ENCODE measurements around the gene RASEF. TPM values are rescaled to one million over a fixed set of nuclear protein-coding genes. Genes with fewer than 3 reads are reported as not detected.

The RASEF gene
- total RNA-seq, 3 donors from 2014 or later (not counting 1 experiment from before 2014, with no cell fraction given): not detected

- H3K36me3 Mint-ChIP-seq: no peaks in the 10 kb centered on the region
- H3K36me3 ChIP-seq (ENCODE audit: control insufficient read depth, insufficient read depth, low read length): no peaks in the 10 kb centered on the region
- DNase-seq: no peak
- WGBS (ENCODE audit: insufficient coverage): 81% methylated on average over 6 of the region's 7 CpGs
- no peak for TF ChIP-seq CTCF (IDR thresholded peaks at IDR 0.05)
- H3K4me3 ChIP-seq (ENCODE audit: low read length): no peak overlapping the region
- H3K4me1 Mint-ChIP-seq: no peaks in the 10 kb centered on the region
- no peak overlapping the region for H3K27ac ChIP-seq (ENCODE audit: low read length)
- peaks cover 0 to 4% of the 10 kb centered on the region in 2 donors for H3K9me3 Mint-ChIP-seq
- intact Hi-C loops (cut with micrococcal nuclease): no loop called here
- ATAC-seq: no peak
- no peaks in the 10 kb centered on the region for H3K27me3 Mint-ChIP-seq (ENCODE audit: low read depth in 2 of 2)
- H3K27ac Mint-ChIP-seq: no peak overlapping the region
- no peaks in the 10 kb centered on the region for H3K4me1 ChIP-seq (ENCODE audit: control insufficient read depth, insufficient read depth, low read length)
- no peaks in the 10 kb centered on the region for H3K27me3 ChIP-seq (ENCODE audit: control insufficient read depth, insufficient read depth, low read length)
- H3K4me3 Mint-ChIP-seq: no peak overlapping the region
- H3K9me3 ChIP-seq (ENCODE audit: control insufficient read depth, insufficient read depth, low read length): no peaks in the 10 kb centered on the region
These were observed 38.3 kb downstream of the RASEF start for GRCh38 chr9:83024506-83025125.

DNA sequence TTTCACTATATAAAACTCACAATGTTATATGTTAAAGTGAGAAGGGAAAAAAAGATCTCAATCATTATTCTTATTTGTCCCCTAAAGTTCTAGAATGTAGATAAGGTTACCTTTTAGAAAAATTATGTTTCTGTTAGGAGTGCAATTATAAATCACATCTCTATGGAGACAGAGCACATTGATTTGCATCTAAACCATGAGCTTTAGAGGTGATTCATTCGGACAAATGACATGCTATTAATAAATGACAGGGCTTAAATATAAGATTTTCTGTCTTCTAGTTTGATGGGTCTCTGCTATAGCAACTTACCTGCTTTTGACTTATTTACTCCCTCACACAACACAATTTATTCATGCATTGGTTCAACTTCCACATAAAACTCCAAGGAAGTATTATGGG is 39.8 kb downstream of the RASEF start:
- H3K4me3 ChIP-seq (ENCODE audit: low read length): no peak overlapping the region
- H3K27ac ChIP-seq (ENCODE audit: low read length): no peak overlapping the region
- no peak overlapping the region for H3K4me3 Mint-ChIP-seq
- peaks cover 0 to 6% of the 10 kb centered on the region in 2 donors for H3K9me3 Mint-ChIP-seq
- no peaks in the 10 kb centered on the region for H3K27me3 Mint-ChIP-seq (ENCODE audit: low read depth in 2 of 2)
- no peaks in the 10 kb centered on the region for H3K4me1 ChIP-seq (ENCODE audit: control insufficient read depth, insufficient read depth, low read length)
- intact Hi-C loops (cut with micrococcal nuclease): no loop called here
- ATAC-seq (no peak), DNase-seq (no peak)
- H3K9me3 ChIP-seq (ENCODE audit: control insufficient read depth, insufficient read depth, low read length): no peaks in the 10 kb centered on the region
- H3K4me1 Mint-ChIP-seq: no peaks in the 10 kb centered on the region
- 78% methylated on average over 1 of the region's 1 CpG for WGBS (ENCODE audit: insufficient coverage)
- no peaks in the 10 kb centered on the region for H3K27me3 ChIP-seq (ENCODE audit: control insufficient read depth, insufficient read depth, low read length)
- no peaks in the 10 kb centered on the region for H3K36me3 ChIP-seq (ENCODE audit: control insufficient read depth, insufficient read depth, low read length)
- no peaks in the 10 kb centered on the region for H3K36me3 Mint-ChIP-seq
- TF ChIP-seq CTCF (IDR thresholded peaks at IDR 0.05): no peak
- H3K27ac Mint-ChIP-seq: no peak overlapping the region

DNA sequence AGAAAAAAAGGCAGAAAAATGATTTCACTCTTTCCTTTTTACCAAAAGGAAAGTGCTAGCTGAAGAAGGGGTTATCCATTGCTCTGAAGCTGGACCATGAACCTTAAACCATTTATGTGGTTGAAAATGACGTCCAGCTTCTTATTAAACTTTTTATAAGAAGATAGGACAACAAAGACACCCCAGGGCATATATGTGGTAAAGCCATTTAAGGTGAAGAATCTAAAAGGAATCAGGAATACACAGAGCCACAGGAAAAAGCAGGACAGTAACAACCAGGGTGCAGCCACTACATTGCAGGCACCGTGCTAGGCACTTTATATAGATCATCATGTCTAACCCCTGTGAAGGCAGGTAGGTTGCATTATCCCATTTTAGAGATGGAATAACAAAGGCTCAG is 42.1 kb downstream of the RASEF start:
- Histone ChIP-seq H3K9me3 (ENCODE audit: control insufficient read depth, insufficient read depth, low read length) (peaks cover 2% of the 10 kb centered on the region), H3K36me3 (ENCODE audit: control insufficient read depth, insufficient read depth, low read length) (no peaks in the 10 kb centered on the region), H3K4me3 (ENCODE audit: low read length) (no peak overlapping the region), H3K27me3 (ENCODE audit: control insufficient read depth, insufficient read depth, low read length) (no peaks in the 10 kb centered on the region), H3K4me1 (ENCODE audit: control insufficient read depth, insufficient read depth, low read length) (no peaks in the 10 kb centered on the region), H3K27ac (ENCODE audit: low read length) (no peak overlapping the region)
- H3K4me3 Mint-ChIP-seq: no peak overlapping the region
- intact Hi-C loops (cut with micrococcal nuclease): no loop called here
- H3K4me1 Mint-ChIP-seq: no peaks in the 10 kb centered on the region
- H3K27me3 Mint-ChIP-seq (ENCODE audit: low read depth in 2 of 2): no peaks in the 10 kb centered on the region
- ATAC-seq (no peak), DNase-seq (no peak)
- peaks cover 0 to 6% of the 10 kb centered on the region in 2 donors for H3K9me3 Mint-ChIP-seq
- TF ChIP-seq CTCF (IDR thresholded peaks at IDR 0.05): no peak
- WGBS (ENCODE audit: insufficient coverage): 88% methylated on average over 1 of the region's 2 CpGs
- H3K27ac Mint-ChIP-seq: no peak overlapping the region
- no peaks in the 10 kb centered on the region for H3K36me3 Mint-ChIP-seq

DNA sequence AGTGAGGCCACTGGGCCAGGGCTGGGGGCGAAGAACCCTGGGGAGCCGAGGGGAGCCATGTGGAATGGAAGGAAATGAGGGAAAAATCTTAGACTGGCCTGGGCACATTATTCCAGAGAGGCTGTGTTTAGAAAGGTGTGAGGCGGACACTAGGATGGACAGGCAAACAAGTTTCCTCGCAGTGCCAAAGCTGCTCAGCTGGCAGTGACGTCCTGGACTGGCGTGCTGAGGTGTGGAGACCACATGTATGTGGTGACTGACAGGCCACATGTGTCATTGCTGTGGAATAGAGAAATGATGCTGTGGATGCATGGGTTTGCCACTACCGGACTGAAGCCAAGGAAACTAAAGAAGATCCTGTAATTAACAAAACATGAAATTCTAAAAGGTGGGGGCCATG is 42.6 kb downstream of the RASEF start:
- no peak for TF ChIP-seq CTCF (IDR thresholded peaks at IDR 0.05)
- H3K36me3 Mint-ChIP-seq: no peaks in the 10 kb centered on the region
- H3K36me3 ChIP-seq (ENCODE audit: control insufficient read depth, insufficient read depth, low read length): no peaks in the 10 kb centered on the region
- intact Hi-C loops (cut with micrococcal nuclease): no loop called here
- peaks cover 2% of the 10 kb centered on the region for H3K9me3 ChIP-seq (ENCODE audit: control insufficient read depth, insufficient read depth, low read length)
- no peaks in the 10 kb centered on the region for H3K27me3 ChIP-seq (ENCODE audit: control insufficient read depth, insufficient read depth, low read length)
- H3K4me3 Mint-ChIP-seq: no peak overlapping the region
- H3K27me3 Mint-ChIP-seq (ENCODE audit: low read depth in 2 of 2): no peaks in the 10 kb centered on the region
- no peak overlapping the region for H3K27ac ChIP-seq (ENCODE audit: low read length)
- 85% methylated on average over 7 of the region's 7 CpGs for WGBS (ENCODE audit: insufficient coverage)
- ATAC-seq: no peak
- no peaks in the 10 kb centered on the region for H3K4me1 Mint-ChIP-seq
- peaks cover 0 to 6% of the 10 kb centered on the region in 2 donors for H3K9me3 Mint-ChIP-seq
- no peak for DNase-seq
- no peaks in the 10 kb centered on the region for H3K4me1 ChIP-seq (ENCODE audit: control insufficient read depth, insufficient read depth, low read length)
- H3K27ac Mint-ChIP-seq: no peak overlapping the region
- no peak overlapping the region for H3K4me3 ChIP-seq (ENCODE audit: low read length)

All from natural killer cell (primary cell).